A673 (cell line): ENCODE results near the gene HDGFL2.

Experiments used
- EZH2 ChIP-seq: fragments of 200-600 bp; sonication (generic); IDR thresholded peaks from 2 replicates; pipeline ENCODE4 v1.6.1; 2017; ENCODE audit warnings: borderline replicate concordance, low read depth, mild to moderate bottlenecking, mixed read lengths, antibody characterized with exemption, low read length; ENCODE audit not compliant: poor library complexity, severe bottlenecking
- TF ChIP-seq, protein P1 (sequence below): fragments of 300-800, 200-600 bp; sonication (generic); conservative IDR thresholded peaks from 2 replicates; pipeline ENCODE4 v1.5.1; 2017; ENCODE audit warnings: low read depth, mild to moderate bottlenecking, antibody characterized with exemption, low read length, moderate library complexity, mixed read lengths

GRCh38 chr19:4539693-4540581 lies 67.8 kb downstream of the HDGFL2 start, which contains the start of gene LRG1:
- TF ChIP-seq, protein P1, sequence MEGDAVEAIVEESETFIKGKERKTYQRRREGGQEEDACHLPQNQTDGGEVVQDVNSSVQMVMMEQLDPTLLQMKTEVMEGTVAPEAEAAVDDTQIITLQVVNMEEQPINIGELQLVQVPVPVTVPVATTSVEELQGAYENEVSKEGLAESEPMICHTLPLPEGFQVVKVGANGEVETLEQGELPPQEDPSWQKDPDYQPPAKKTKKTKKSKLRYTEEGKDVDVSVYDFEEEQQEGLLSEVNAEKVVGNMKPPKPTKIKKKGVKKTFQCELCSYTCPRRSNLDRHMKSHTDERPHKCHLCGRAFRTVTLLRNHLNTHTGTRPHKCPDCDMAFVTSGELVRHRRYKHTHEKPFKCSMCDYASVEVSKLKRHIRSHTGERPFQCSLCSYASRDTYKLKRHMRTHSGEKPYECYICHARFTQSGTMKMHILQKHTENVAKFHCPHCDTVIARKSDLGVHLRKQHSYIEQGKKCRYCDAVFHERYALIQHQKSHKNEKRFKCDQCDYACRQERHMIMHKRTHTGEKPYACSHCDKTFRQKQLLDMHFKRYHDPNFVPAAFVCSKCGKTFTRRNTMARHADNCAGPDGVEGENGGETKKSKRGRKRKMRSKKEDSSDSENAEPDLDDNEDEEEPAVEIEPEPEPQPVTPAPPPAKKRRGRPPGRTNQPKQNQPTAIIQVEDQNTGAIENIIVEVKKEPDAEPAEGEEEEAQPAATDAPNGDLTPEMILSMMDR, result no peak
- TF ChIP-seq EZH2, result no peak
